GM18870 (cell line): ENCODE data around the gene ECT2L.

ENCODE experiments used
- ATAC-seq: cut with Tn5 transposase; IDR thresholded peaks from one replicate; pipeline ENCODE4 v1.9.1; 2021; ENCODE audit warnings: moderate library complexity; ENCODE audit not compliant: unreplicated experiment

ECT2L gene

DNA sequence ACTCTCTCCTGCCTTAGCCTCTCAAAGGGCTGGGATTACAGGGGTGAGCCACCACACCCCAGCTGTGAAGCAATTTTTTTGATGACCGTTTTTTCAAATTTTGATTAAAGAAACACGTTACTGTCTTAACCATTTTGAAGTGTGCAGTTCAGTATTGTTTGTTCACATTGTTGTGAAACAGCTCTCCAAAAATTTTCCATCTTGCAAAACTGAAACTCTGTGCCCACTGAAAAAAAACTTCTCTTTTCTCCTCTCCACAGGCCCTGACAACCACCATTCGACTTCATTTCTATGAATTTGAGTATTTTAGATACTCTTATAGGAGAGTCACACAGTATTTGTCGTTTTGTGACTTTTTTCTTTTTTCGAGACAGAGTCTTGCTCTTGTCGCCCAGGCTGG, 53.9 kb downstream of the ECT2L start:
- no peak for ATAC-seq

DNA sequence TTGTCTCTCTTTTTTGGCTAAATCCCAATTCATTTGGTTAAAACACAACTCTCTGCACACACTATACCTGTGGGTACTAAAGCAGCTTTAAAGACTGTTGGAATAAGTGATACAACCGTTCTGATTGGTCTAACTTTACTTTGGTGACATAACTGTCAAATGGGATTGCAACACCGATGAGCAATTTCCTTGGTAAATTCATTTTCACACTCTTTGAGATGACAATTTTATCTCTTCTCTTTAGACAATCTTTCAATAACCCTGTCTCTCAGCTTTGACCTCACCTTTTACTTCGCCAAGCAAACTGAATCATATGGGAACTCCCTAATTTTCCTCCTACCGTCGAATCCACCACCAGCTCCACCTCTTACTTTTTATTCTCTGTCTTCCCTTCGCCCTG, 60.8 kb downstream of the ECT2L start:
- ATAC-seq = no peak

DNA sequence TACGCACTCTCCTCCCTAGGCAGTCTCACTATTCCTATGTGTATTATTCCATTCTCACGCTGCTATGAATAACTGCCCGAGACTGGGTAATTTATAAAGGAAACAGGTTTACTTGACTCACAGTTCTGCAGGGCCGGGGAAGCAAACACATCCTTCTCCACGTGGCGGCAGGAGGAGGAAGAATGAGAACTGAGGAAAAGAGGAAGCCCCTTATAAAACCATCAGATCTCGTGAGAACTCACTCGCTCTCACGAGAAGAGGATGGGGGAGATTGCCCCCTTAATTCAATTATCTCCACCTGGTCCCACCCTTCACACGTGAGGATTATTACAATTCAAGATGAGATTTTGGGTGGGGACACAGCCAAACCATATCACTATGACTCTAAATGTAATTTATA, 61.9 kb downstream of the ECT2L start:
- ATAC-seq = no peak

DNA sequence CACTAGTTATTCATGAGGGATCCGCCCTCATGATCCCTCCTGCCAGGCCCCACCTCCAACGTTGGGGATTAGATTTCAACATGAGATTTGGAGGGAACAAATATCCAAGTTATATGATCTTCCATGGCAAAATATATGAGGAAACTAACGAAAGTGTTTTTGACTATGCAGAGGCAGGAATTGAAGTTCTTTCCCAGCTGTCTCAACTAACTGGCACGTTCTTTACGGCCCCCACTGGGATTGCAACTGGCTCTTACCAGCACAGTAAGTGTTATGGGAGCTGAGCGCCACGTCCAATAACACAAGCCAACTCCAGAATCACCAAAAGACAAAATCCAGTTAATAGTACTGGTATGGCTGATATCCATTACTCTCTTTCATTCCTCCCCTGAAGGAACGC, 66.6 kb downstream of the ECT2L start:
- no peak for ATAC-seq

DNA sequence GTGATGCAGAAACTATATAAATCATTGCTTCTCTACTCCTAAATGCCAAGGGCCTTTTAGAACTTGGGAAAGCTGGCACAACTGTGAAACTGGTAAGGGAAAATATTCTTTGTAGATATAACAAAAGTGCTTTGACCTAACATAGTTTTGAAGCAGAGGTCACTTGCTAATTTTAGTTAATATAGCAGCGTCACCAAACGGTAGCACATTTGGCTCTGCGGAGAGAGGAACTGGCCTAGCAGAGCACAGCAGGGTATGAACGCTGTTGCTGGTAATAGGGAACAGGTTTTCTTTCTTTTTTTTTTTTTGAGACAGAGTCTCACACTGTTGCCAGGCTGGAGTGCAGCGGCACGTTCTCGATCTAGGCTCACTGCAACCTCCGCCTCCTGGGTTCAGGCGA, 67.4 kb downstream of the ECT2L start:
- ATAC-seq = no peak

DNA sequence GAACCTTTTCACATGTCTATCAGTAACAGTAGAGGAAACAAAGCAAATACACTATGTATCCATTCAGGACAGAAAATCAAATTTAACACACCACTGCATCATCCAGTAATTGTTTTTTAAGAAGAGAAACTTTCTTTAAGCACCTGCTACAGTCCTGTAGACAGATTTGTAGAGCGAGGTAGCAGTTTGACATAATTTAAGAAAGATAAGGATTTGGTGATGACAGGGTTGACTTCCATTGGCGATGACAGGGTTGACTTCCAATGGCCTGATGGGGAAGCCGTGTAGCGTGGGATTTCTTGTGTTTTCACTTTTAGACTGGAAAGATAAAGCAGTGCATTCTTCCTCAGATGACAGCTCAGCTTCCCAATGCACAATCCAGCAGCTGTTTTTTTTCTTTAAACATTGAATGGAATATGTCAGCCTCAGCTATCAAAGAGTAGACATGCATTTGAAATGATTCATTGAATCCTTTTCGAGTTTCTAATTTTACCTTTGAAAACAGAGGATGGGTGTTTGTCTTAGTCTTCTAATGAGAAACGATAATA, 68.5 kb downstream of the ECT2L start:
- ATAC-seq = no peak

DNA sequence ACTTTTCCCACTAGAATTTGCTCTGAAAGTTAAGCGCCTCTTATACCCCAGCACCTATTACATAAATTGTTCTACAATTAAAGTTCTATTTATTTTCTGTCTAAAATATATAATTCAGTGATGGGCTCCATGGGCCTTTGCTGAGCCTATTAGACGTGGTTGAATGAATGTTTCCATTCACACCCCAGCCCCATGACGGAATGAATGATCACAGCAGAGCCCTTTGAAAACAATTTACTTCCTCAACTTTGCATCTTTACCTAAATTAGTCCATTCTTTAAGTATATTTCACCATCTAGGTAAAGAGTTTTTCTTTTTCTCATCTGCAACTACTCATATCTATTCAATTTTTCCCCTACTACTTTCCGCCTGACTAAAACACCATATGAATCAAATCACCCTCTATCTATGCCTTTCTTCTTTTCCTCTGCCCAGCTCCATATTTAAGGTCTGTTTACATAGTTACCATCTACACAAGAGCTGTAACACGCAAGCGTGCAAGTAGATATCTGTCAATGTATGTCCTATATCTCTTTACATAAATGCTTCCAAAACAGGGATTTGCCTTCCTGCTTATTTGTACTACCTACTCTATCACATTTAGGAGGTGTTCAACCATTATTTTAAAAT, 69.7 kb downstream of the ECT2L start:
- ATAC-seq = no peak

DNA sequence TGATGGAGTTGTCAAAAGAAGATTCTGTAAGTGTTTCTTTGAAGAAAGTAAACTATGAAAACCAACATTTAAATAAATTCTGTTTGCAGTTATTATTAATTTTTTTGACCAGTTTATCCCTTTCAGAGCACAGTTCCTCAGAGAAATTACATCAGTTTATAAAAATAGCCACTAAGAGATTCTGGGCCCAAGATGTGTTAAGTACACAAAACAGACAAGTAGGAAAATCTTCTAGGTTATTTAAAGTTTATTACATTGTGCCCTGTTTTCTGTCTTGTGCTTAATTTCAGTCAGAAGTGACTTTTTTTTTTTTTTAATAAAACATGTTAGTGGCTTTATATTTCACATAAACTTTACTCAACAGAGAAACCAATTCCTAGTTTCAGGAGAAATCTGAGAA, 72.3 kb downstream of the ECT2L start:
- no peak for ATAC-seq

DNA sequence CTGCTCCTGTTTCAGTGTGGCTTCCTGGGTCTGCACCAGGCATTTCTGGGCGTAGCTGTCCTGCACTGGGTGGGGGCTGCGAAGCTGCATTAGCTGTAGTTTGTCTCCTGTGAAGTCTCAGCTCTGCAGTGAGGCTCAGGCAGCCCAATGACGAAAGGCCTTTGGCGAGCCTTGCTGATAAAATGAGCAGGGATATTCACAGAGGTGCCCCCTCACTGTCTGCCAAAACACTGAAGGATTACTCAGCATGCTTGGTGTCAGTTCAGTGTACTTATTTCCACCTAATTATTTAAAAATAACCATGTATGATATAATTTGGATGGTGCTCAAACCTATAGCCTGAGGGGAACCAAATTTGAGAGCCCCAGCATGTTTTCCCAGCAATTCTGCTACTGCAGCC, 73.5 kb downstream of the ECT2L start:
- ATAC-seq = no peak

DNA sequence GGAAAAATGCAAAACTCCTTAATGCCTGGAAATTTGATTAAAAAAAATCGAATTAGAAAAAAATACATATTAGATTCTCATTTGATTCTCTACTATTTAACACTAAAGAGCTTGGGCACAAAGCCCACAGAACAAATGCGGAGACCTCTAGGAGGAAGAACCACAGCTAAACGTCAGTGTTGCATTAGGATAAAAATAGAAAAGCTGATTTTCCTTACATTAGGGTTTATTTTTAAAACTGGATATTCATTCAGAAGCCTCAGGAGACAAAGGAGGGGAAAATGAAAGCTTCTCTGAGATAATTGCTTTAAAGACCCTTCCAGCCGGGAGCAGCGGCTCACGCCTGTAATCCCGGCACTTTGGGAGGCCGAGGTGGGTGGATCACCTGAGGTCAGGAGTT, 77.3 kb downstream of the ECT2L start:
- ATAC-seq = no peak

DNA sequence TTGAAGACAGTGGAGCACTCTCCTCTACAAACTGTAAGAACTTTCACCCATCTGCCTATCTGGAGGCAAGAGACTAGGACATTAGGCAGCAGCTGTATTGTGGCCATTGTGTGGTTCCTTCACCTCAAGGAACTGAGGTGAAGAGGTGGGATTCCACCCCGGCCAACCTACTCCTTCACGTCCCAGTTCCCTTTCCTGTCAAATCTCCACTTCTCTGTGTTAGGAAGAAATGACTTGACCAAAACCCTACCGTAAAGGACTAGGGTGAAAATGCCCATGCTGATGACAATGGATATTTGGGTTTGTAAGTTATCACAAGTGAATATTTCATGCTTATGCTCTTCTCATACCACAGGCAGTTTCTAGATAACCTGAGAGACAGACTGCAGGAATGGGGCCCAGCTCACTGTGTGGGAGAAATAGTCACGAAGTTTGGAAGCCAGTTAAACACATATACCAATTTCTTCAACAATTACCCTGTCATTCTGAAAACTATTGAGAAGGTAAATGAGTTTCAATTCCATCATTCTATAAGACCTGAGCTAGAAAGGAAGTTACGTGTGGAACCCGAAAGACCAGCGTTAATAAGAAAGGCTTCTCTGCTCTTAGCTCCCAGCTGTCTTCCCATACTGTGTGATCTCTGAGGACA, 86.6 kb downstream of the ECT2L start:
- peak; percentile 71 for ATAC-seq

DNA sequence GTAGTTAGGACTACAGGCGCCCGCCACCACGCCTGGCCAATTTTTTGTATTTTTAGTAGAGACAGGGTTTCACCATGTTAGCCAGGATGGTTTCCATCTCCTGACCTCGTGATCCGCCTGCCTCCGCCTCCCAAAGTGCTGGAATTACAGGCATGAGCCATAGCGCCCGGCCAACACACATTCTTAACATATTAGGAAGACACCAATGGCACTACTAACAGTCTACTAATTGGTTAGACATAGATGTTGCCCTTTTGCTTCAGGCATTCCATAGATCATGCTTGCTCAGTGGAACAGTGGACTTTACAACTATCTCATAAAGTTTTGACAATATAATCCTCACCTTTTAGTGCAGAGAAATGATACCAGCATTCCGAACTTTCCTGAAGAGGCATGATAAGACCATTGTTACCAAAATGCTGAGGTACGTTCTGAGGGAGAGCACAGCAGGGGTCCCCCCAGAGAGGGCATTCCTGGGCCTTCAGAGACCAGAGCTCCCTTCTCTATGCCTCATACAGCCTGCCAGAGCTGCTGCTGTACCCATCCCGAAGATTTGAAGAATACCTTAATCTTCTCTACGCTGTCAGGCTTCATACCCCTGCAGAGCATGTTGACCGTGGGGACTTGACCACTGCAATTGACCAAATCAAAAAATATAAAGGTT, 89.4 kb downstream of the ECT2L start:
- no peak for ATAC-seq

DNA sequence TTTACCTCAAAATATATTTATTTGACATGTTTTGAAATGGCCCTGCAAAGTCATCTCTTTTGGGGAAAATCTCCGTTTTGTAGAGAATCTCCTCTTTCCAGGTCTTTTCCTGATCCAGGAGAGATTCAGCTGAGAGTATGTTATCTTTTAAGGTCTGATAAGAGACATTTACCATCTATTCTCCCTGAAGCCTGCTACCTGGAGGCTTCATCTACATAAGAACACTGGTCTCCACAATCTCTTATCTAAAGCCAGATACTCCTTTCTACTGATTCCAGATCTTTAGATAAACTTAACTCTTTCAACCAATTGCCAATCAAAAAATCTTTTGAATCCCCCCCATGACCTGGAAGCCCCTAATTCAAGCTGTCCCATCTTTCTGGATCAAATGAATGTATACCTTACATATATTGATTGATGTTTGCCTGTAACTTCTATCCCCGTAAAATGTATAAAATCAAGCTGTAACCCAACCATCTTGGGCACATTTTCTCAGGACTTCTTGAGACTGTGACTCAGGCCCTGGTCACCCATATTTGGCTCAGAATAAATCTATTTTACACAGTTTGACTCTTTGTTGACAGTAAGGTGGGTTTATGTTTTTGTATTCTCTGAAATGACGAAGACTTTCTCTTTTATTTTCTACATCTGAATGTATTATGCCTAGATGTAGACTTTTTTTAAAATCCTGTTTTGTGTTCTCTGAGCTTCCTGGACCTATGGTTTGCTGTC, 95.5 kb downstream of the ECT2L start:
- ATAC-seq = no peak

DNA sequence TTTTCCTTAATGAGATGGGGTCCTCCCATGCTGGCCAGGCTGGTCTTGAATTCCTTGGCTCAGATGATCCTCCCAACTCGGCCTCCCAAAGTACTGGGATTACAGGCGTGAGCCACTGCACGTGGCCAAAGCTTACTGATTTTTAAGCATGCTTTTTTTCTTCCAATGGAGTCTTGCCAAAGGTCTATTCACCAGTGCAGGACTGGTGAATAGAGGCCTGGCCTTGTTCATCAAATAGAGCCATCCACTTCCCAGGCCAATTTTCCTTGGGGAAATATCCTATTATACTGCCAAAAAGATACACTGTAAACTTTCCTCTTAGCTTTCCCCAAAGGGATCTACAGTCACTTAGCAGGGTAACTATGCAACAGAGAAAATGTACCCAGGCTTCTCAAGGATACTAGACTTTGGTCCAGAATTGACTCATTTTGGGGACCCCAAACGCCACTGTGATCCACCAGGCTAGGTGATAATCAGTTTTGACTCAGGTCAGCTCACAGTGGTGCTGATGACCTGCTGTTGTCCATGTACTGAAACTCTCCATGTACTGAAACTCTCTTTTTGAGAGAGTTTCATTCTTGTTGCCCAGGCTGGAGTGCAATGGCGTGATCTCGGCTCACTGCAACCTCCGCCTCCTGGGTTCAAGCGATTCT, 100.3 kb downstream of the ECT2L start:
- ATAC-seq = no peak

DNA sequence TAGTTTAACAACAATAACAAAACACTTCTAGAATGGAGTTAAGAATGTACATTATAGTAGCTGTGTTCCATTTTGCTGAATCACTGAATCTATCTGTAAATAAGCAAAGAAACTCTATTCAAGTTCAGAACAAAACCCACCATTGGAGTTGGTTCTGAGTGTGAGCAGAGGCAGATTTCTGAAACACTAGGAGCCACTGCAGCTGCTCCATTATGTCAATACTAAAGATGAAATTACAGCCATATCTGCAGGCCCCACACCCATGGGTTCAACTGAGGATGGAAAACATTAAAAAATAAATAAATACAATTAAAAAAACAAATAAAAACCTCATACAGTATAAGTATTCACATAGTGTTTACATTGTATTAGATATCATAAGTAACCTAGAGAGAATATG, 101.1 kb downstream of the ECT2L start:
- no peak for ATAC-seq

DNA sequence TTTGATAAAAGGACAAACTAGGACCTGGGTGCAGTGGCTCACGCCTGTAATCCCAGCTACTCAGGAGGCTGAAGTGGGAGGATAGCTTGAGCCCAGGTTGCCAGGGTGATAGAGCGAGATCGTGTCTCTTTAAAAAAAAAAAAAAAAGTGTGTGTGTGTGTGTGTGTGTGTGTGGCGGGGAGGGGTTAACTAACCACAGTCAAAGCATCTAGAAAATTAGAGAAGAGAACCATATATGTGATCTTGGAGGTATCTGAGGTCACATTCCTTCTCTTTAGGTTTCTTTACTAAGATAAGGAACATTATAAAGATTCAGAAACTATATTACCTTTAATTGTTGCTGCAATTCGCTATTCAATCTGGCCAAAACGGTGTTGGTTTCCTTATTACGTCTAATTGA, 111.3 kb downstream of the ECT2L start:
- no peak for ATAC-seq

DNA sequence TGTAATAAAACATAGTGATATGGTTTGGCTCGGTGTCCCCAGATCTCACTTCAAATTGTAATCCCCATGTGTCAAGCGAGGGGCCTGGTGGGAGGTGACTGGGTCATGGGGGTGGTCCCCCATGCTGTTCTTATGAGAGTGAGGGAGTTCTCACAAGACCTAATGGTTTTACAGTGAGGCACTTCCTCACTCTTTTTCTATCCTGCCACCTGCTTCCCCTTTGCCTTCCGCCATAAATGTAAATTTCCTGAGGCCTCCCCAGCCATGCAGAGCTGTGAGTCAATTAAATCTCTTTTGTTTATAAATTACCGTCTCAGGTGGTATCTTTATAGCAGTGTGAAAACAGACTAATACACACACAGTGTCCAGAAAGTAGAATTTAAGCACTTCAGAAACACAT, 113.6 kb downstream of the ECT2L start:
- no peak for ATAC-seq

DNA sequence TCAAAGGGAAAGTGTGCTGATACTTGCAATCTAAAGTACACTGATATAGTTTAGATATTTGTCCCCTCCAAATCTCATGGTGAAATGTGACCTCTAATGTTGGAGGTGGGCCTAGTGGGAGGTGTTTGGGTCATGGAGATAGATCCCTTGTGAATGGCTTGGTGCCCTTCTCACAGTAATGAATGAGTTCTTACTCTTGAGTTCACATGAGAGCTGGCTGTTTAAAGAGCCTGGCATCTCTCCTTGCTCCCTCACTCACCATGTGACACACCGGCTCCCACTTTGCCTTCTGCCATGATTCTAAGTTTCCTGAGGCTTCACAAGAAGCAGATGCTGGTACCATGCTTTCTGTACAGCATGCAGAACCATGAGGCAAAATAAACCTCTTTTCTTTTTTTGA, 114.1 kb downstream of the ECT2L start:
- no peak for ATAC-seq

DNA sequence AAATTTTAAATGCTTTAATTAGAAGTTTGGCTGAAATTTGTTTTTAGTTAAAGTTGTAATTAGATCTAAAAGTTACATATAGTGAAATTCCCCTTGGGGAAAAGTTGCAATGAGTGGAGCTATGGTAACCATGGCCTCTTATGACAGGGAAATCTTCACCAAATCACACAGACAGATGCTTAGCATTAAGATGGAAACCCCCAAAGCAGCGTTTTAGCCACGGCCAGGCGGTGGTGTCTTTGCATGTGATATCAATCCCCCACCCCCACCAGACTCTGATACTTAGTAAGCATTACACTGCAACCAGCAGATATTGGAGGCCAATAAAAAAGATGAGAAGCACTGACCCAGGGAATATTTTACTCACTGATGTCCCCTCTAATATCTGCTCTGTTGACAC, 116.4 kb downstream of the ECT2L start:
- no peak for ATAC-seq

DNA sequence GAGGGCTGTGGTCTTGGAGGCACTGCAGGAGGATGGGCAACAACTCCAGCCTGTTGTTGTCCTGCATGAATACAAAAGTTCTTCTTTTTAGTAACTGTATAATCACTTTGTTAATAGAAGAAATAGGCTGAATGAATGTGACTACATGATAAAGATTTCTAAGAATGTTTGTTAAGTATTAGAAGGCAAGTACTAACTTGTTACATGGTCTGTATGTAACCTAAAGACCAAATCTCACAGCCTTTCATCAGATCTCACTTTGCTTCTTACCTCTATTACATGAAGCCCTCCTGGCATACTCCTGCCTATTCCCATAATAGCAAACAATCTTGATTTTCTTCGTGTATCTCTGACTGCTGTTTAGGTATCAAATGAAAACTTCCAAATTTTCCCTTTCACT, 118.8 kb downstream of the ECT2L start:
- no peak for ATAC-seq

DNA sequence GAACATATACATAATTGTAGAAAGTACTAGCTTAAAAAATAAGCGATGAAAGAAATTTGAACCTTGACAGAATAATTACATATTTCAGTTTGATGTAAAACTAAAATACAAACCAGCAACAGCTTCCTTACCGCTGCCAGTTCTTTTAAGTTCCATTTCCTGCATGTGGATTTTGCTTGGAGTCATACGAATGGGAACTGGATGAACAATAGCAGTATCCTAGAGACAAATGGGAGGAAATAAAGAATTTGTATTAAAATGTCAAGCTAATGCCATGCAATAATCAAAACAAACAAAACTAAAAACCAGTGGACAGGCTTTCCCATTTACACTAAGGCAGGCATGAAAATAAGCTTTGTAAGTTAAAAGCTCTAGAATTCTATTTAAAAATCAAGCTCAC, 125.0 kb downstream of the ECT2L start:
- no peak for ATAC-seq
